Neural progenitor cell (in vitro differentiated cells): ENCODE data around the gene ATOH8.

ENCODE experiments used
- CTCF ChIP-seq: fragments of 200-600 bp; sonication (generic); IDR thresholded peaks from 2 replicates; pipeline ENCODE4 v1.5.1; 2017; ENCODE audit warnings: antibody characterized with exemption, mild to moderate bottlenecking
- EZH2 ChIP-seq: fragments of 200-600 bp; sonication (generic); IDR thresholded peaks from 2 replicates; pipeline ENCODE4 v1.6.1; 2017; ENCODE audit warnings: antibody characterized with exemption, mild to moderate bottlenecking, moderate library complexity

DNA sequence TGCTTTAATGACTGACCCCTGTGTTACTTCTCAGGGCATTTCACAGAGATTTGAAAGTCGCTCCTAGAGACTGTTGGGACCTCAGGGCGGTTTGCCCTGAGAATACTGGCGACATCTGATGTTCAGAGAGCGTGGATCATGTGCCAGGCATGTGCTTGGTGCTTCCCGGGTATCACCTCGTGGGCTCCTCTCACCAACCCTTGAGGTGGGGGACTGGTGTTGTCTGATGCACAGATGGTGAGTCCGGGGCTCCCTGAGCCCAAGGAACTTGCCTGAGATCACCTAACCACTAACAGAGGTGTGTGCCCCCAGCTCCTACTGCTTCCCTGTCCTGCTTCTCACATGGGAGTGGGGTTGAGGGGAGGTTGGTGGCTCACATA, 16.2 kb downstream of the ATOH8 start:
- TF ChIP-seq EZH2 (no peak), CTCF (no peak)
